EL (cell line): ENCODE data around the gene RABIF.
"Not testable (repeated sequence)": the region's sequence is repeated elsewhere in the genome, so short reads cannot be mapped to it uniquely, and the experiment has no call there.

ENCODE experiments used
- DNase-seq: peaks from one replicate; pipeline ENCODE4 v3.0.0-alpha.2; 2016

The RABIF gene

DNA sequence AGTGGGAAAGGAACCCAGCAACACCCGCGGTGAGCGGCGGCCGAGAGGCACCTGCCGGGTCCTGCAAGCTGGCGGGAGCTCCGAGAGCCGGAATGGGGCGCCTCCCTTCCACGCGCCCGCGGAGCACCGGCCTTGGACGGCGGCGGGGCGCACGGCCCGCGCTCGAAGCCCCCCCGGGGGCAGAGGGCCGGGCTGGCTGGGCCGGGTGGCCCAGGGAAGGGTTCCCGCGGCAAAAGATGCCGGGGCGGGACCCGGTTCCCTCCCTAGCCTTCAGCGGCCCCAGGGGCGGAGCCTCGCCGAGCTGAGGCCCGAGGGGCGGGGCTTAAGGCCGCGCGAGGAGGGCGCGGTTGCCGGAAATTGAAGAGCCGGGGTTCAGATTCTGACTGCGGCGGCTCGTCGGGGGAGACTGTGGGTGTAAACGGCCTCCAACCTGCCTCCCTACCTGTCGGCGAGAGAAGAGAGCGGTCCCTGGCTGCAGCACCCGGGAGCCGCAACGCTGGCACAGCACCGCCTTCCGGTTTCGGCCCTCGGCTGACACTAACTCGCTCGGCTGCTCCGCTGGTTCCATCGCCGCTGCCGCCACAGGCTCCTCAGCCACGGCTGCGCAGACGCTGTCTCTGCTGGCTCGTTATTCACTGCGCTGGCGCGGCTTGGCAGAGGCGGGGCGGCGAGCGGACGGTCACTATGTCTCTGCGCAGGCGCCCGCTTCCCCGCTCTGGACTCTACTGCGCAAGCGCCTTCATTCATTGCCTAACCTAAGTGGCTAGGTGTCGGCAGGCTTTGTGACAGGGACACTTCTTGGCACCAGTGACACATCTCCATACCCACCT, at the start of gene RABIF:
Gene RABIF (minus strand): TSS at position 619 of the 830 bp plus-strand sequence. CDS start 51 bp downstream, at position 568.
- DNase-seq = peak; percentile 94

DNA sequence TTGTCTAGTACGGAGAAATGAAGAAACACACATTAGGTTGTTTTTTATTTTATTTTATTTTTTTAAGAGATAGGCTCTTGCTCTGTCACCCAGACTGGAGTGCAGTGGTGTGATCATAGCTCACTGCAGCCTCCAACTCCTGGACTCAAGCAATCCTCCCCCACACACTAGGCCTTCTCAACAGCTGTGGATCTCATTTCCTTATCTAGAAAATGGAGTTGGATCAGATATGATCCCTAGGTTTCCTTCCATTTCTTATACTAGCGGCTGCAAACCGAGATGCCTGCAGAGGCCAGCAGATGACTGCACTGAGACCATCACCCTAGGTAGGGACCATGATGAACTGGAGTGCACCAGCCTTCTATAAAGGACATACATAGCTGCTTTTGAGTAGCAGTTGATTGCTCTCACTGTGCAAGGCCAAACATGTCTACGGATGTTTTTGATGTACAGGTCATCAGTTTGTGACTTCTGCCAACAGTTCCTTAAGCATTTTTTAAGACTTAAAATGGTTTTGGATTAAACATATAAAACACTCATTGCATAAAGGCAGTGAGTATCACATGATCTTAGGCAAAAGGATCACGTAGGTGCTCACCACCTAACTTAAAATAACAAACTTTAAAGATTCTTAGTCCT, 49.5 kb upstream of the RABIF start:
- no peak for DNase-seq

DNA sequence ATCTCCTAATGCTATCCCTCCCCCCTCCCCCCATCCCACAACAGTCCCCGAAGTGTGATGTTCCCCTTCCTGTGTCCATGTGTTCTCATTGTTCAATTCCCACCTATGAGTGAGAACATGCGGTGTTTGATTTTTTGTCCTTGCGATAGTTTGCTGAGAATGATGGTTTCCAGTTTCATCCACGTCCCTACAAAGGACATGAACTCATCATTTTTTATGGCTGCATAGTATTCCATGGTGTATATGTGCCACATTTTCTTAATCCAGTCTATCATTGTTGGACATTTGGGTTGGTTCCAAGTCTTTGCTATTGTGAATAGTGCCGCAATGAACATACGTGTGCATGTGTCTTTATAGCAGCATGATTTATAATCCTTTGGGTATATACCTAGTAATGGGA, 47.5 kb upstream of the RABIF start:
- DNase-seq = not testable (repeated sequence)

- no peak for DNase-seq
Measured at GRCh38 chr1:202935844-202936243, 46.9 kb upstream of the RABIF start.

DNA sequence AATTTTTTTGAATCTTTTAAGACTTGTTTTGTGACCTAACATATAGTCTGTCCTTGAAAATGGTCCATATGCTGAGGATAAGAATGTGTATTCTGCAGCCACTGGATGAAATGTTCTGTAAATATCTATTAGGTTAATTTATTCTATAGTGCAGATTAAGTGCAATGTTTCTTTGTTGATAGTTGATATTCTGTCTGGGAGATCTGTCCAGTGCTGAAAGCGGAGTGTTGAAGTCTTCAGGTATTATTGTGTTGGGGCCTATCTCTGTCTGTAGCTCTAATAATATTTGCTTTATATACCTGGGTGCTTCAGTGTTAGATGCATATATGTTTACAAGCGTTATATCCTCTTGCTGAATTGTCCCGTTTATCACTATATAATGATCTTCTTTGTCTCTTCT, 45.8 kb upstream of the RABIF start:
- DNase-seq = no peak

DNA sequence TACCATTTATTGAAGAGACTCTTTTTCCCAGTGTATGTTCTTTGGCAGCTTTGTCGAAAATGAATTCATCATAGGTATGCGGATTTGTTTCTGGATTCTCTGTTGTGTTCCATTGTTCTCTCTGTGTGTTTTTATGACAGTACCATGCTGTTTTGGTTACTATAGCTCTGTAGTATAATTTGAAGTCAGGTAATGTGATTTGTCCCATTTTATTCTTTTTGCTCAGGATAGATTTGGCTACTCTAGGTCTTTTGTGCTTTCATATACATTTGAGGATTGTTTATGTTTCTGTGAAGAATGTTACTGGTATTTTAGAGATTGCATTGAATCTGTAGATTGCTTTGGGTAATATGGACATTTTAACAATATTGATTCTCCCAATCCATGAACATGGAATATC, 43.5 kb upstream of the RABIF start:
- no peak for DNase-seq

GRCh38 chr1:202926581-202927491, 37.9 kb upstream of the RABIF start, which contains the start of gene KLHL12:
Gene KLHL12 (minus strand): TSS chr1:202927234. CDS start chr1:202925162, 2,072 bp downstream.
- peak; percentile 96 for DNase-seq

DNA sequence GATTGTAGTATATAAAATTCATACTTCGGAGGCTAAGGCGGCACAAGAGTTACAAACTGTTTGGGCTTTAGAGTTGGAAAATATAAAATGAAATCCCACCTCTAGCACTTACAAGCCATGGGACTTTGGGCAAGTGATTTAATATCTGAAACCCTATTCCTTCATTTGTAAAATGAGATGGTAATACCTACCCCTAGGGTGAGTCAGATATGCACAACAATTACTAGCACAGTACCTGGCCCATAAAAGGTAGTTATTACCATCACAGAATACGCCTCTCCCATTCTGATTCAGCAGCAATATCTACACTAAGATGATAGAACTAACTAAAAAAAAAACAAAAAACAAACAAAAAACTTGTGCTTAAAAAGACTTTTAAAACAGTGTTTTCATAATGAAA, 34.6 kb upstream of the RABIF start:
- DNase-seq = no peak

GRCh38 chr1:202919615-202920014, 30.7 kb upstream of the RABIF start:
- DNase-seq = no peak

DNA sequence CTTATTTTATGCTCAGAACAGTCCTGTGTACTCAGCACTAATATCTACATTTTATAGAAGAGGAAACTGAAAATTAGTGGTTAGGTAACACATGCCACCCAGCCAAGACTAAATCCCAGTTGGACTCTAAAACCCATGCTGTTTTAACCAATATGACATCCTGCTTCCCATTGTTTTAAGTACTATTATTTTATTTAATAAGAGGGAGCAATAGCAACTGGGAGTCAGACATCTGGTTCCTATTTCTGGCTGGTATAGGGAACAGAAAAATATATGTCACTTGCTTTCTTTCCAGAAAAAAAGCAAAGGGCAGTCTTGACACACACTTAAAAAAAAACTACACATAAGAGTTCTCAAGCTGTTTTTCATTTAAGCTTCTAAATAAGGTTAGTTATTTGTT, 26.2 kb upstream of the RABIF start:
- no peak for DNase-seq

GRCh38 chr1:202912476-202912875, 23.5 kb upstream of the RABIF start:
- not testable (repeated sequence) for DNase-seq

- DNase-seq = no peak
Measured at GRCh38 chr1:202909494-202909893, 20.5 kb upstream of the RABIF start.

DNA sequence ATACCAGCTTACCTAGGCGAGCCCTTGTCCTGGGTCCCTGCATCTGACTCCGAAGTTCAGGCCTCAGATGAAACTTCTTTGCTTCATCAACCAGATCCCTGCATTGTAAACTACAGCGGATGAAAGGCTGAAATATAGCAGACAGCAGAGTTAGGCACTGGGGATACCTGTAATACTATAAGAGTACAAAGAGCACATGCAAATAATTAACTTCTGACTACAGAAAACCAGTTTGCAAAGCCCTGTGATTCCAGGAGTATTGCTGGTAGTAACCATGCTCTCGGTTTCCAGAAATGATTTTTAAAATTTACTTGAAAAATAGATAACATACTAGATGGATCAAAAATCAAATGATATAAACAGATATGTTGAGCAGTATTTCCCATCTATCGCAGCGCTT, 20.0 kb upstream of the RABIF start:
- no peak for DNase-seq

- DNase-seq = no peak
Measured at GRCh38 chr1:202905331-202905730, 16.4 kb upstream of the RABIF start.

DNA sequence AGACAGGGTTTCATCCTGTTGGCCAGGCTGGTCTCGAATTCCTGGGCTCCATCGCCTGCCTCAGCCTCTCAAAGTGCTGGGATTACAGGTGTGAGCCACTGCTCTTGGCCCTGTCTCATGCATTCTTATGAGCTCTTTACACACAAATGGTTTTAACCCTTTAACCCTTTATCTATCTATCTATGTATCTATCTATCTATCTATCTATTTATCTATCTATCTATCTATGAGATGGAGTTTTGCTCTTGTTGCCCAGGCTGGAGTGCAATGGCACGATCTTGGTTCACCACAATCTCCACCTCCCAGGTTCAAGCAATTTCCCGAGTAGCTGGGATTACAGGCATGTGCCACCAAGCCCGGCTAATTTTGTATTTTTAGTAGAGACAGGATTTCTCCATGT, 14.9 kb upstream of the RABIF start:
- not testable (repeated sequence) for DNase-seq

DNA sequence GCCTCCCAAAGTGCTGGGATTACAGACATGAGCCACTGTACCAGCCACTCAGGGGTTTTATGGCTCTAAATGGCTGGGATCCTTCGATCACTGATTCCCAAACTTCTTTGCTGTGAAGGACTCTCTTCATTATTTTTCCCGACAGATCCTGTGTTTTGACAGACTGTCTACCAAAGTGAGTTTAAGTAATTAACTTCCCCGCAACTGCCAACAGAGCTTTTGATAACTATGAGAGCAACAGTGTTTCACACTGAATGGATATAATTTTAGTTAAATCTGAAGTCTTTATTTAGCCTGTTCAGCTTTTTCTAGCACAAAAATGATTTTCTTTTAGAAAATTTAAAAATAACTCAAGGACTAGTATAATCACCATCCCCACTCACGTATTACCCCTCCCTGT, 12.6 kb upstream of the RABIF start:
- no peak for DNase-seq

DNA sequence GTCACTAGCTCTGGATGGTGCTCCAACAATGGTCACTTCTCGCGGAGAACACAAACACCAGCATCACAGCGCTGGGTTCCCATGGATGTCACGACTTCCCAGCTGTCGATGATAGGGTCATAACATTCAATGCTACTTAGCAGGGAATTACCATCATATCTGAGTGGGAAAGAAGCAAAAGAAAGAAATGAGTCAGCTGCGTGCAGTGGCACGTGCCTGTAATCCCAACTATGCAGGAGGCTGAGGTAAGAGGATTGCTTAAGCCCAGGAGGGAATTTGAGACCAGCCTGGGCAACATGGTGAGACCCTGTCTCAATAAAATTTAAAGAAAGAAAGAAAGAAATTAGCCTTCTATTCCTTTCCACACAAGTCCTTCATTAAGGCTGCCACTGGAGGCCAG, 3.6 kb upstream of the RABIF start:
- DNase-seq = no peak

DNA sequence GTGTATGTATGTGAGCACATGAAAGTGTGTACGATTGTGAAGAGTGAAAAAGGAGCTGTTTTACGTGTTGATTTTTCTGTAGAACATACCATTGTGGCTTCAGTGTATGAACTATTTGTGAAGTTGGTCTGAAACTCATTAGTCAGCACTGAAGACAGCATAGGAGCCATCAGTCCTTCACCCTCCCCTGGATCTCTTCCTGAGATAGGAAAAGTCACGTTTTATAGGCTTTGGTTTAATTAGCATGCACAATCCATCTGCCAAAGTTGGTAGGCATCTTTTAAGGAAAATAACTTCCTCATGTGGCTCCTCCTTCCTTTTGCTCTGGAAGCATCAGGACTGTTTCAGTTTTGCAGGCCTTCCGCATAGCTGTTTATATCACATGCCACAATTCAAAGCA, 1.4 kb upstream of the RABIF start:
- no peak for DNase-seq

DNA sequence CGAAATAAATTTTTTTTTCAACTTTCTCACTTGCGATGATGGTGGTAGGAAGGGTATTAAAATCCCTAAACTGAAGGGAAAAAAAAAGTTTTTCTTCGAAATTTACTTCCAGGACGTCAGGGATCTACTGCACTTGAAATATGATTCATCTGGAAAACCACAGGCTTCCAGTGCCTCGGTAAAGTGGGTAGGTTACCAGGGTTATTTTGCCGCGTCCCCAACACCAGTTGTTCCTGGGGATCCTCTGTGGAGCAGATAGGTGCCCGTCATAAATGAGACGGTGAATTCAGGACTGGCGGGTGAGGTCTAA, 773 bp downstream of the RABIF start:
- peak; percentile 57 for DNase-seq

- no peak for DNase-seq
Measured at GRCh38 chr1:202880961-202881460, 7.9 kb downstream of the RABIF start.

- no peak for DNase-seq
Measured at GRCh38 chr1:202880062-202880461, 8.9 kb downstream of the RABIF start.

DNA sequence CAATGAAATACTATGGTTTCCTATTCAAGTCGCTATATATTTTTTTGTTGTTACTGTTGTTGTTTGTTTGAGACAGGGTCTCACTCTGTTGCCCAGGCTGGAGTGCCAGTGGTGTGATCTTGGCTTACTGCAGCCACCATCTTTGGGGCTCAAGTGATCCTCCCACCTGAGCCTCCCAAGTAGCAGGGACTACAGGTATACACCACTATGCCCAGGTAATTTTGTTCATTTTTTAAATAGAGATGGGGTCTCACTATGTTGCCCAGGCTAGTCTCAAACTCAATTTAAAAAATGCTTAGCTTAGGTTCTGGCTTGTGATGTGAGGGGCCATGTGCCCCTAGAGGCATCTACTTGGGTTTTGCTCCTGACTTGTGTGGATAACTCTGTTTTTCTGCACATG, 9.8 kb downstream of the RABIF start:
- no peak for DNase-seq

DNA sequence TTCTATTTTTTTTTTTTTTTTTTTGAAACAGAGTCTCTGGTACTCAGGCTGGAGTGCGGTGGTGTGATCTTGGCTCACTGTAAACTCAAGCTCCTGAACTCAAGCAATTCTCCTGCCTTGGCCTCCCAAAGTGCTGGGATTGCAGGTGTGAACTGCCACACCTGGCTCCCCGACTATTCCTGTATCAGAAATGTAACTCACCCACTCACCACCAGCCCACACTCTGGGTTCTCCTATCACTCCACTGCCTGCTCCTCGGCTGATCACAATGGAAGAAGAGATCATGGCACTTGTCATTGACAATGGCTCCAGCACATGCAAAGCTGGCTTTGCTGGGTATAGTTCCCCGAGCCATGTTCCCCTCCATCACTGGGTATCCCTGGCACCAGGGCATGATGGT, 15.9 kb downstream of the RABIF start:
- no peak for DNase-seq
